Stimulated activated CD8-positive, alpha-beta memory T cell treated with anti-CD3 and anti-CD28 coated beads, Interleukin-12 subunit alpha, Interleukin-12 subunit beta, amount 100 ng/mL, for 4 hours (primary cell): ENCODE results near the gene TPCN2.

Experiments used
- DNase-seq: peaks from one replicate; pipeline ENCODE4 v3.0.0-alpha.2; 2020; ENCODE audit warnings: low read depth

Gene TPCN2

GRCh38 chr11:69152733-69153421 lies 104.1 kb downstream of the TPCN2 start:
- DNase-seq = no peak

GRCh38 chr11:69153661-69154060 lies 104.9 kb downstream of the TPCN2 start:
- DNase-seq = no peak

- no peak for DNase-seq
These were observed 105.6 kb downstream of the TPCN2 start for GRCh38 chr11:69154211-69154913.

- no peak for DNase-seq
These were observed 106.2 kb downstream of the TPCN2 start for GRCh38 chr11:69154938-69155301.

- no peak for DNase-seq
These were observed 106.8 kb downstream of the TPCN2 start, which contains the start of gene SMIM38 for GRCh38 chr11:69155302-69156234. TSS of gene SMIM38 (plus strand) at chr11:69155935. CDS start at chr11:69157847, 1,912 bp downstream.

GRCh38 chr11:69156235-69156639 lies 107.5 kb downstream of the TPCN2 start:
- no peak for DNase-seq

GRCh38 chr11:69156673-69157155 lies 108.0 kb downstream of the TPCN2 start:
- DNase-seq = no peak

GRCh38 chr11:69157156-69157821 lies 108.6 kb downstream of the TPCN2 start:
- DNase-seq = no peak

GRCh38 chr11:69157822-69158231 lies 109.1 kb downstream of the TPCN2 start:
- DNase-seq = no peak

GRCh38 chr11:69158301-69159149 lies 109.8 kb downstream of the TPCN2 start:
- DNase-seq = no peak

GRCh38 chr11:69159150-69159852 lies 110.6 kb downstream of the TPCN2 start:
- no peak for DNase-seq

- DNase-seq = no peak
These were observed 111.8 kb downstream of the TPCN2 start for GRCh38 chr11:69160296-69161116.

GRCh38 chr11:69161117-69161407 lies 112.3 kb downstream of the TPCN2 start:
- no peak for DNase-seq

GRCh38 chr11:69162505-69162904 lies 113.8 kb downstream of the TPCN2 start:
- DNase-seq = no peak

GRCh38 chr11:69163842-69164241 lies 115.1 kb downstream of the TPCN2 start:
- no peak for DNase-seq

GRCh38 chr11:69164824-69165223 lies 116.1 kb downstream of the TPCN2 start:
- no peak for DNase-seq

GRCh38 chr11:69165775-69166174 lies 117.0 kb downstream of the TPCN2 start:
- DNase-seq = no peak

- DNase-seq = peak; percentile 17
These were observed 117.7 kb downstream of the TPCN2 start for GRCh38 chr11:69166218-69167115.
